A549 (cell line): Measurements from ENCODE around the gene ATF2.

ENCODE experiments used
- BHLHE40 ChIP-seq: IDR thresholded peaks from 2 replicates; pipeline ENCODE4 v1.6.1; 2012; ENCODE audit warnings: low read depth, low read length, inconsistent platforms
- CHD2 ChIP-seq: fragments of 150-350 bp; IDR thresholded peaks from 2 replicates; pipeline ENCODE4 v1.6.1; 2014; ENCODE audit warnings: low read length; ENCODE audit not compliant: partially characterized antibody
- CTCF ChIP-seq: fragments of >200 bp; sonication (Bioruptor Twin); formaldehyde crosslinking; IDR thresholded peaks from 3 replicates; pipeline ENCODE4 v1.5.1; 2016
- EP300 ChIP-seq, 2 experiments: fragments of >200 bp; sonication (Bioruptor Twin); formaldehyde crosslinking; IDR thresholded peaks; 2 replicates in 1 of 2; 3 replicates in 1 of 2; pipeline ENCODE4 v1.6.1; 2016 to 2017
- MAZ ChIP-seq: fragments of 150-350 bp; IDR thresholded peaks from 2 replicates; pipeline ENCODE4 v1.6.1; 2014; ENCODE audit warnings: antibody characterized with exemption, low read depth, low read length, borderline replicate concordance
- RAD21 ChIP-seq, 2 experiments: fragments of >200 bp in 1 of 2; sonication (Bioruptor Twin) in 1 of 2; formaldehyde crosslinking in 1 of 2; IDR thresholded peaks in 1 of 2; conservative IDR thresholded peaks in 1 of 2; 2 replicates in 1 of 2; 3 replicates in 1 of 2; pipeline ENCODE4 v1.6.1; 2012 to 2018; ENCODE audit warnings: inconsistent platforms in 1 of 2

- TF ChIP-seq EP300 (IDR thresholded peaks at IDR 0.05) (no peak), RAD21 (conservative IDR thresholded peaks at IDR 0.05 in 1 of 2, IDR thresholded peaks at IDR 0.05 in 1 of 2) (no peak), CHD2 (no peak), MAZ (no peak), CTCF (no peak), BHLHE40 (no peak)
These were observed 15.7 kb upstream of the ATF2 start for GRCh38 chr2:175183674-175184073.
